ENCODE measurements around the gene PMF1.

PMF1 gene

DNA sequence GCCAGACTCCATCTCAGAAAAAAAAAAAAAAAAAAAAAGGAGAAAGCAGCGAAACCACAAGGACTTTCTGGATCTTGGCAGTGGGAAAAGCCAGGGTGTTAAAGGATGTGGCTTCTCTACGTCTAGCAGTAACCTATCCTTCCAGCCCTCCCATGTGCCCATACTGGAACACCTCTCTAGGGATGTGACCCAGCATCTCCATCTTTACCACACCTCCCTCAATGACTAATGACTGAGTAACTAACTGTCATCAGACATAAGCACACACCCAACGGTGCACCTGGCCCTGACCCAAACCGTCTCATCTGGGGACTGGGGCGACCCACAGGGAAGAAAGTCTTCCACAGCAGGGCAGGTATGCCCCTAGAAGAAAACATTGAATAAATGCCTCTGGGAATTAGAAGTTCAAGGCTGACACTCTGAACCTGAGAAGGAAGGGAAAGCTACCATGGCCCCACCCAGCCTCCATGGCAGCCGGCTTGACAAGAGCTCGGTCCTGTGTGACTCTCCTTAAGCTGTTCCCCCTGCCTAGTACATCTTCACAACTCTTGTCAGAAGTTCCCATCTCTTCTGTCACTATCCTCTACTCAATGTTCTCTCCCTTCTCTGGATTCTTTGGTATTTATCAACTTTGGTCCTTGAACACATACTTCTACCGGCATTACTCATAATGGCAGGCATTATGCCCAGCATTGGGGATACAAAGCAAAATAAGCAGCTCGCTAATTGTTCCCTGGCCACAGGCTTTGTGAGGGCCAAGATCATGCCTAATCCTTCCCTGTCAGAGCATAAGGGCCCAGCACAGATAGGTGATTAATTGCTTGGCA is 49.9 kb downstream of the PMF1 start:
- peak; percentile 74 for DNase-seq (ENCODE audit: low spot score)
- peak; percentile 81 for FAIRE-seq

DNA sequence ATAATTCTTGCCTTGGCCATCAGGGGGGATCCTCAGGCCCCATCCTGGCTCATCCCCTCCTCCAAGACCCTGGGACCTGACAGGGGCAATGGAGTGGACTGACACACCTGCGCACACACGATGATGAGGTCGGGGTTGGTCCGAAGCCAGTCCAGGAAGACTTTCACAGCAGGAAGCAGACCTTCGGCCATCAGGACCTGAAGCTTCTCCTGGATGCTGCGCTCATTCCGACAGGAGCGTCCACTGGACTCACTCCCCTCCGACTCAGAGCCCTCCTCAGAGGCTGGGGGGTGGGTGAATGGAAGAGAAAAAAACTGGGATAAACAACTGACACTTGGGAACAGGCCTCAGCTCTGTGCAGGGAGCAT is 50.5 kb downstream of the PMF1 start:
- no peak for FAIRE-seq

DNA sequence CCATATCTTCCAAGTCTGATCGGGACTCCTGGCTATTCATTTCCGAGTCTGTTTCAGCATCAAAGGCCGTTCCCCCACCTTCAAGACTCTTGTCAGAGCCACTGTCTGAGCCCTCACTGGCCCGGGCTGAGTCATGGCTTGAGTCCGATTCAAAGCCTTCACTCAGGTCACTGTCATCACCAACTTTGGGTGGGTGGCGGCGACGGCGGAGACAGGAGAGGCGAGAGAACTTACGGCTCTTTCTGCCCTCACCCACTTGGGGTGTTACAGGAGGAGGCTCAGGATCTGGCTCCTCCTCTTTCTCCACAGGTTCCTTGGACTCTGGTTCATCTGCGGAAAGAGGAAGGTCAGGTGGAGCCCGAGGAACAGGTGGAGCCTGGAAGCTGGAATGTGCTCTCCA is 53.2 kb downstream of the PMF1 start:
- DNase-seq (ENCODE audit: low spot score): no peak
- FAIRE-seq: no peak

More for the DNA sequence above, 50.5 kb downstream of the PMF1 start:
- DNase-seq (ENCODE audit: low spot score): no peak

DNA sequence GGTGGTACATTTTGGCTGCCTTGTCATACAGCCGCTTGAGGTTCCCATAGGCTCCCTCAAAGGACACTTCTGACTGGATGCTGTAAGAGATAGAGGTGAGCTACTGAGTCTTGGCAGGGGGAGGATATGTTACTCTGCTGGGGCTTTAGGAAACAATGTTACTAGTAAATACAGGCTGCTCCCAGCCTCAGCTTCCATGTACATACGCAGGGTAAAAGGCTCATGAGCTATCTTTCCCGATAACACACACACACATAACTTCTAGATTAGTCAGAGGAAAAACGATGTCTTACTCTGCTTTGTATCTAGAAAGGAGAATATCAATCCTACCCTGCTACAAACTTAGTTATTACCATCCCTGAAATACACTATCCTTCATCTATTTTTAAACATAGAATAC is 55.5 kb downstream of the PMF1 start:
- DNase-seq (ENCODE audit: low spot score): no peak
- FAIRE-seq: no peak

DNA sequence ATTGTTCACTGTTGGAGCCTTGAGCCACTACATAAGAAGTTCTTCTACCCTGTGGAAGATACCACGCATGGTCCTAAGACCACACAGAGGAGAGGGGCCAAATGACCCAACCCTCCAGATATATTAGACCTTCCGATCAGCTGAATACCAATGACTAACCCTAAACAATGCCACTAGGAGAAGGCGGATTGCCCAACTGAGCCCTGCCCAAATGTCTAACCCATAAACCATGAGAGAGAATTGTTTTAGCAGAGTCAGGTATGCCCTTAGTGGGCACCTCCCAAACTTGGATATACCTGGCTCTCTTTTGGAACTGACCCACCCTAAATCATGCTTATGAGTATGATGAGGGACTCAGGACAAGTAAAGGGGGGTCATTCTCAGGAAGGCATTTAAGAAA is 57.5 kb downstream of the PMF1 start:
- DNase-seq (ENCODE audit: low spot score): no peak
- no peak for FAIRE-seq

DNA sequence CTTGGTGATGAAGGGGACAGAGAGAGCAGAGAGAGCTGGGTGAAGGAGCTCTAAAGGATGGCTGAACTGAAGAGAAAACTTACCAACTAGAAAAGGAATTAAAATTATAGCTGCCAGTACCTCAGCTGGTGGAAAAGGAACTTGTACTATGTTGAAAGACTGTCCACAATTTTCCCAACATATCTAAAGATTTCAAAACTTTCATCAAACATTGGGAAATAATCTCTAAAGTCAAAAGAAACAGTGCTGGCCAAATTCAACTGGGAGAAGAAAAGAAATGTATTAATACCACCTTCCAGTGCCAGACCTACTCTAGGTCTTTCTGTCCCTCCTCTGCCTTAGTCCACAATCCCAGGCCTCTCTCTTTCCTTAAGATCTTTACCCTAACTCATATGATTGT is 63.7 kb downstream of the PMF1 start:
- DNase-seq (ENCODE audit: low spot score): no peak

DNA sequence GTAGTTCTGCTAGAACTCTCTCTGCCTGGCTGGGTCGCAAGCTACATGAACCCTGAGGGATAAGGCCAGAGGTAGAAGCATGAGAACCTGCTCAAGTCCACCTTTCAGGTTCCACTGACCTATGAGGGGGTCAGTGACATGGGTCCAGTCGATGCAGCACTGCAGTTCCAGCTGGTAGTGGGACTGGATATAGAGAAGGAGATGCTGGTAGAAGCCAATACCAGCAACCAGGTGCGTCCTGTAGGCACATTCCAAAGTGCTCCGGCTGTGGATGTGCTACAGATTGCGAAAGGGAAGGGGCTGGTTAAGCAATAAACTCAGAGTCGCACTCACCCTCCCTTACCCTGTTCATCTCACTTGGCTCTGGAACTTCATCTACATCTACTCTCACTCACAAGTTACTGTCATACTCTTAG is 64.2 kb downstream of the PMF1 start:
- no peak for FAIRE-seq
- DNase-seq (ENCODE audit: low spot score): no peak

More for the DNA sequence above, 63.7 kb downstream of the PMF1 start:
- FAIRE-seq: no peak

DNA sequence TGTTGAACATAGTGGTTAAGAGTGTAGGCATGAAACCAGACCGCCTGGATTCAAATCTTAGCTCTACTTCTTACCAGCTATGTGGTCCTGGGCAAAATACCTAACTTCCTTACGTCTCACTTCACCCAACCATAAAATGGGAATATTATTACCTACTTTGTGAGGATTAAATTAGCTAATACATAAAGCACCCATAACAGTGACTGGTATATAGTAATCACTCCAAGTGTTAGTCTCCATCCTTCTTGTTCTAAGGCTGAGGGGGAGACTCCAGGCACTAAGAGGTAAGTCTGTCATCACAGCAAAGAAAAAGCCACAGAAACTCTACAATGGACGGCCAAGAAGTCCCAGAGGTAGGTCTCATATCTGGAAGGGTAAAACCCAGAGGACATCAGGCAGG is 67.0 kb downstream of the PMF1 start:
- FAIRE-seq: no peak

DNA sequence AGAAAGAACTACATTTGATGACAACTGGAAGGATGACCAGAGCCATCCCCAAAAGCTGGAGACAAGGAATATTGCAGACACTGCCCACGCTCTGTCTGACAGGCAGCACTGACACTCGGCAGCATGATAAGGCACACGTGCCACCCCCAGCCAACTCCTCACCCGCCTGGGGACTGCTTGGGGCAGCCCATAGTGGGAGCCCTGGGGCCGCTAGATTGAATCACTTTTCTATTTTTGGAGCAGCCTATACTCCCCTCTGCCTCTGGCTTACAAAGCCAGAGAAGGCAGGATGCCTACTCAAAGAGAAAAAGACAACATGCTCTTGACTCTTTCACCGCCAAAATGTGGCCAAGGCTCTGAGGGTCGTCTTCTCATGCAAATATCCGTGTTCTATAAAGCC is 68.5 kb downstream of the PMF1 start:
- FAIRE-seq: no peak
- peak; percentile 20 for DNase-seq (ENCODE audit: low spot score)

More for the DNA sequence above, 67.0 kb downstream of the PMF1 start:
- DNase-seq (ENCODE audit: low spot score): no peak

DNA sequence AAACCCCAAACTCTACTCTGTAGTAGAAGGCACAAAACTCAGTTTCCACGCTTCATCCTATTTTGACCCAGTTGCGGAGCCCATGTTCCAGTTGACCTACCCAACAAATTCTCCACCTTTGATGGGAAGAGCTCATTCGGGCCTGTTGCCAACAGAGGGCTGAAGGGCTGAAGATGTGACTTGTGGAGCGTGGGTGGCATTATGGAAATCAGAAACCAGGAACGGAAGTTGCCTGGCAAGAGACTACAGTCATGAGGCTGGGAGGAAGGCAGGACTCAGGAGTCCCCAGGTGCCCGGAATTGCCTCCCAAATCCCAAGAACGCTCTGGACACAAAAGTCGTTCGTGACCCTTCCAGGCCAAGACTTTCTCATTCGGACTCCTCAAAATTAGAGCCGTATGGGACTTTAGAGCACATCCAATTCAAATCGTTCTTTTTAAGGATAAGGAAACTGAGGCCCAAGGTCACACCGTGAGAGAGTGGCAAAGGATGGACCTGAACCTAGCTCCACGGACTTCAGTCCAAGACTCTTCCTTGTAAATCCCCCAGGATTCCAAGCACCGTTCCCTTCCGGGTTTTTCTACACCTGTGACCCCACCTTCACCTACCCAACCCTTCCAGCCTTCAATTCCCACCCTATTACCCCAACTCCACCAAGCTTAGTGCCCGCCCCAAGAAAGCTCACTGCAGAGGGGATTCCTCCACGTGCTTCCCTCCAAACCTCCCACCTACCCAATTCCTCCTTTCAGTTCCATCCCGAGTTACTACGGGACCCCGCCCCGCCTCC is 69.1 kb downstream of the PMF1 start:
- FAIRE-seq (no peak), DNase-seq (ENCODE audit: low spot score) (peak; percentile 38)

DNA sequence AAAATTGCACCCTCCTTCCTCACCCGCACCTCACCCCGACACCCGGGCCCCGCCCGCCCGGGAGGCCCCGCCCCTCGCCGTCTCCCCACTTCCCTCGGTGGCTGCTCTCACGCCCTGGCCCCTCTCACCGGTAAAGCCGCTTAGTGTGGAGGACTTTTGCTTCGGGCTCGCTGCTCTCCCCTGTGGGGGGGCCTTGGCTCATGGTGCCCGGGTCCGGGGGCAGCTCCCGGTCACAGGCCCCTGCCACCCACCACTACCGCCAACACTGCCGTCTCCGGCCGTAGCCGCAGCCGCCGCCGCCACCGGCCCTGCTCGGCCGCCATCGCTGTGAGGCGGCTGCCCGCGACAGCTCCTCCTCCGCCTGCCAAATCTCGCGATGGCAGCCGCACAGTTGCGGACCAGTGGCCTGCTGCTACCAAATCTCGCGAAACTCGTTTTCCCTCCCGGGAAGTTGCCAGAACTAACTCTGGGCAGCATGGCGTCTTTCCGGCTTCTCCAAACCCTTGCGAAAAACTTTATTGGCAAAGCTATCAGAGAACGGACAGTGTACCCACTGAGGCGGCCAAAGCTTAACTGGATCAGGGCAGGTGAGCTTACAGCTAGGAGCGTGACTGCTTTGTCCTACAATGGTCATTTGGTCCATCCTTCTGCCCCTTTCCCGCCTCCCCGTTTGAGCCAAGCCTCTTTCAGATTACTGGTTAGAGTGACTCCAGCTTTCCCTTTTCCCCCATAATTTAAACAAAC is 69.8 kb downstream of the PMF1 start, which contains the start of gene SMG5:
Gene SMG5, minus strand, starts transcription at position 347 of the 744 bp plus-strand sequence. Its CDS starts 145 bp downstream, at position 202.
- DNase-seq (ENCODE audit: low spot score): peak; percentile 93
- FAIRE-seq: peak; percentile 71

DNA sequence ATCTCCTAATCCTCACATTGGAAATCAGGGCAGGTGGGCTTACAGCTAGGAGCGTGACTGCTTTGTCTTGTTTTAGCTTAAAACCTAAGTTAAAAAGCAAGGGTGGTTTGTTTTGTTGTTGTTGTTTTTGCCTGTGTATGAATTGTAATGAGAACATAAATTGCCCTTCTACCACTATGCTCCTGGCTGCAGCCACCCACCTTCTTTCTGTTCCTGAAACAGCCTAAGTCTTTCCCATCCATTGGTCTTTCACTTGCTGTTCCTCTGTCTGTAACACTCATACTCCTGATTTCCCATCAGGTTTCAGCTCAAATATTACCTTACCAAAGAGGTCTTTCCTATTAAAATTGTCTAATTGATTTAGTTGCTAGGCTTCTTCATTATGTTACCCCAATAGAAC is 70.7 kb downstream of the PMF1 start:
- no peak for DNase-seq (ENCODE audit: low spot score)
- no peak for FAIRE-seq

DNA sequence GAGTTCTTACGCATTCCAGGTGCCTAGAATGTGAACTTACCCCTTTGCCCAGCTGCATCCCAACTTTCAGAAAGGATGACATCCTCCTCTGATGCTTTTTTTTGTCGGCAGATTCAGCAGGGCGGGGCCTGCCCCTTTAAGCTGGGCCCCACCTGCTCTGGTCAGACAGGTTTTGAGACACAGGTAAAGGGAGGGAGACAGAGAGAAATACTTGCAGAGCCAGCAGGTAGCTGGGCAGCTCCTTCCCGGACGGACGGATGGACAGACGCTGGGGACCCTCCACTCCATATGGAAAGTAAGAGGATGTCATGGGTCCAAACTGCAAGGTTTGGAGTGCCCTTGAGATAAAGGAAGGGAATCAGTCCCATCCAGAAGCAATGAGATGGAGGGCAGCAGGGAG is 71.3 kb downstream of the PMF1 start, which contains the start of gene TMEM79:
Gene TMEM79, plus strand, starts transcription at position 214 of the 400 bp plus-strand sequence. CDS start 902 bp downstream, outside the sequence.
- FAIRE-seq: no peak
- no peak for DNase-seq (ENCODE audit: low spot score)

DNA sequence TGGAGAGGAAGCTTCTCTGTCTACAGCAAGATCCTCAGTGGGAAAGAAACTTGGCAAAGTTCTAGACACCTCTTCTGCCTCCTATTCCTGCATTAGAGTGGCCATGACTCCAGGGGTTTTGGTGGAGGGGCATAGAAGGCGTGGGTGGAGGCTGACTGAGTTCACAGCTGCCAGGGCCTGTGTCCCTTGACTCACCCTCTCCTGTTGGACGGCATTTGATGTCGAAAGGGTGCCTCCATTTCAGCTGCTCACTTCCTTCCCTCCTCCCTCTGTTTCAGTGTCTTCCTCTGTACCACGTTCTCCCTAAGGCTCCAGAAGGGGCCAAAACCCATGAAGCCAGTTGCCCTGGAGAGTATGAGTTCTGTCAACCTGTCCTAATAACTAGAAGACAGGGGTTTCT is 72.0 kb downstream of the PMF1 start:
- no peak for DNase-seq (ENCODE audit: low spot score)
- FAIRE-seq: no peak

DNA sequence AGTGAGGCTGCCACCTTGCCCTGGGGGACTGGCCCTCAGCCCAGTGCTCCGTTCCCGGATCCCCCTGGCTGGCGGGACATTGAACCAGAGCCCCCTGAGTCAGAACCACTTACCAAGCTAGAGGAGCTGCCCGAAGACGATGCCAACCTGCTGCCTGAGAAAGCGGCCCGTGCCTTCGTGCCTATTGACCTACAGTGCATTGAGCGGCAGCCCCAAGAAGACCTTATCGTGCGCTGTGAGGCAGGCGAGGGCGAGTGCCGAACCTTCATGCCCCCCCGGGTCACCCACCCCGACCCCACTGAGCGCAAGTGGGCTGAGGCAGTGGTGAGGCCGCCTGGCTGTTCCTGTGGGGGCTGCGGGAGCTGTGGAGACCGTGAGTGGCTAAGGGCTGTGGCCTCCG is 72.6 kb downstream of the PMF1 start:
- DNase-seq (ENCODE audit: low spot score) (no peak), FAIRE-seq (no peak)

DNA sequence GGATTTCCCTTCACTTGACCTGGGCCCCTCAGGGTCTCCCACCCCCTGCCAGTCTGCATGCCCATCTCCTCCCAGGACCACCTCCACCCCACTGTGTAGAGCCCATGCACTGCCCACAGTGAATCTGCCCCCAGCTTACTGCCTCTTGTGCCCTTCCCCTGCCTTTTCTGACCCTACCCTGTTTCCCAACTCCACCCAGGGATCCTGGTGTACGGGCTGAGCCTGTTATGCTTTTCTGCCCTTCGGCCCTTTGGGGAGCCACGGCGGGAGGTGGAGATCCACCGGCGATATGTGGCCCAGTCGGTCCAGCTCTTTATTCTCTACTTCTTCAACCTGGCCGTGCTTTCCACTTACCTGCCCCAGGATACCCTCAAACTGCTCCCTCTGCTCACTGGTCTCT is 73.3 kb downstream of the PMF1 start:
- FAIRE-seq (no peak), DNase-seq (ENCODE audit: low spot score) (no peak)
